D721Med (cell line): Measurements from ENCODE around the gene VANGL2.

Source experiments
- DNase-seq: peaks from one replicate; pipeline ENCODE4 v3.0.0; 2011; ENCODE audit warnings: low spot score; ENCODE audit not compliant: insufficient read length
- FAIRE-seq: peaks from 2 replicates; lab custom pipeline; 2011; peaks lifted over from hg19 to GRCh38; lab: Jason Lieb, UNC
- TF ChIP-seq, protein P1 (sequence below): IDR thresholded peaks from 2 replicates; pipeline ENCODE4 v1.5.1; 2012; ENCODE audit warnings: mild to moderate bottlenecking, control low read depth; ENCODE audit not compliant: insufficient read depth; ENCODE audit errors: missing control alignments

Gene VANGL2

DNA sequence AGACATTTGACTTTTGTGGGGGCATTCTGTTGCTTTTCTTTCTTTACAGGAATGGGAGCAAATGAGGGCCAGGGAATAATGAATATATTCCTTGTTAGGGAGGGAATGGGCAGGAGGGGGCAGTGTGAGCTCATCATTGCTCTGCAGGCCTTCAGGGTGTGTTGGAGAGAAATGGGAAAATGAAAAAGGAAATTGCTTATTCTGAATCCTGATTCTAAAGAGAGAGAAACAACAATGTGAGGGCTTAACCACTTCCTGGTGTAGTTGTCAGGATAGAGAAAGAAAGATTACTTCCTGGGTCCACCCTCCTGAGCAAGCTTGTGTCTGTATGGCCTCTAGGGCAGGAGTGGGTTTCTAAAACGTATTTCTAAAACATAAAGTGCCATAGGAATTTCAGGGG lies 28.3 kb downstream of the VANGL2 start:
- DNase-seq (no peak), FAIRE-seq (no peak)
- TF ChIP-seq, protein P1, sequence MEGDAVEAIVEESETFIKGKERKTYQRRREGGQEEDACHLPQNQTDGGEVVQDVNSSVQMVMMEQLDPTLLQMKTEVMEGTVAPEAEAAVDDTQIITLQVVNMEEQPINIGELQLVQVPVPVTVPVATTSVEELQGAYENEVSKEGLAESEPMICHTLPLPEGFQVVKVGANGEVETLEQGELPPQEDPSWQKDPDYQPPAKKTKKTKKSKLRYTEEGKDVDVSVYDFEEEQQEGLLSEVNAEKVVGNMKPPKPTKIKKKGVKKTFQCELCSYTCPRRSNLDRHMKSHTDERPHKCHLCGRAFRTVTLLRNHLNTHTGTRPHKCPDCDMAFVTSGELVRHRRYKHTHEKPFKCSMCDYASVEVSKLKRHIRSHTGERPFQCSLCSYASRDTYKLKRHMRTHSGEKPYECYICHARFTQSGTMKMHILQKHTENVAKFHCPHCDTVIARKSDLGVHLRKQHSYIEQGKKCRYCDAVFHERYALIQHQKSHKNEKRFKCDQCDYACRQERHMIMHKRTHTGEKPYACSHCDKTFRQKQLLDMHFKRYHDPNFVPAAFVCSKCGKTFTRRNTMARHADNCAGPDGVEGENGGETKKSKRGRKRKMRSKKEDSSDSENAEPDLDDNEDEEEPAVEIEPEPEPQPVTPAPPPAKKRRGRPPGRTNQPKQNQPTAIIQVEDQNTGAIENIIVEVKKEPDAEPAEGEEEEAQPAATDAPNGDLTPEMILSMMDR: peak; percentile 51

DNA sequence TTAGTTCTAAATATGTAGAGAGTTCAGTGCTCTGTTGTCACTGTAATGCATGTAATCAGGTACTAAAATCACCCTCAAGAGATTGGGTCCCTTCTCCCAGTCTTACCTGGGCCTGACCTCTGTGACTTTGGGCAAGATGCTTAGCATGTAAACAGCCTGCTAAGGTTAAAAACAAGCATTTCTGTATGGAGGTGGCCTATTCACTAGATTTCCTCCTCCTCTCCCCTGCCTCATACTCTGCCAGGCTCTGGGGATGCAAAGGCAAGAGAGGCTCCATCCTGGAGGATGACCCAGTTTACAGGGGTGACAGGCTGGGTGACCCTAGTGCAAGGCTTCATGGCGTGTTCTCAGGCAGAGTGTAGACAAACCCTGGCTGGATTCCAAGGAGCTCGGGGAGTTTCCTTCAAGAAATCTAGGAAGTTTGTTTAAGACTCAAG lies 28.8 kb downstream of the VANGL2 start:
- DNase-seq (no peak), FAIRE-seq (no peak)
- TF ChIP-seq, protein P1: no peak

DNA sequence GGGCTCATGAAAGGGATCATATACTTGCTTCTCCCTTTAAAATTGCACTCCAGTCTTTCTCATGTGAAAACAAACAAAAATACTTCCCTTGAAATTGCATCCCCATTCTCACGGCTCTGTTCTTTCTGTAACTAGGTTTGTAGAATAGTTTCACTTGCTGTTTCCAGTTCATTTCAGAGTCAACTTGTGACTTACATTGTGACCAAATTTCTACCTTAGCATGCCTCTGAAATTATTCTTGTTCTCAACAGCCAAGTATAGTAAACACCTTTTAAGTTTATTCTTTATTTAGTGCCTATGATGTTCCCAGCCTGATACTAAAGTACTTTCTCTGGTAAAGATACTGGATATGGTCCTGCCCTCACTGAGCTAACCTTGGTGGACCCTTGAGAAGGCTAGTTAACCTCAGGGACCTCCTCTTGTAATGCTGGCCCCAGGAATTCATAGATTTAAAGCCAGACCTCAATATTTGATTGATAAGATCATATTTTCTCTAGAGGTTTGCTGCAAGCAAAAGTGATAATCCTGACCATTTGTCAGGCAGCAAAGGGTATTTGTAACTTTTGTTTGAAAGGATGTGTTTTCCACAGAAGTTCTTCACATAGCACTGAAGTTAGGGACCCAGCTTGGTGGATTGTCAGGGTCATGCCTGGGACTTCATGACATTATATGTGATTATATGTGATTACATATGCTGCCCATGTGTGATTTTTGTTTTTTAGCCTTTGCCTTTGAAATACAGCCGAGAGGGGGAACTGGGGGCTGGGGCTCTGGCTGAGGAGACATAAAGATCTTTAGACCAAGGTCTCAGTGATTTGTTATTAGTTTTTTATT lies 29.6 kb downstream of the VANGL2 start:
- DNase-seq (no peak), FAIRE-seq (no peak)
- TF ChIP-seq, protein P1: no peak

DNA sequence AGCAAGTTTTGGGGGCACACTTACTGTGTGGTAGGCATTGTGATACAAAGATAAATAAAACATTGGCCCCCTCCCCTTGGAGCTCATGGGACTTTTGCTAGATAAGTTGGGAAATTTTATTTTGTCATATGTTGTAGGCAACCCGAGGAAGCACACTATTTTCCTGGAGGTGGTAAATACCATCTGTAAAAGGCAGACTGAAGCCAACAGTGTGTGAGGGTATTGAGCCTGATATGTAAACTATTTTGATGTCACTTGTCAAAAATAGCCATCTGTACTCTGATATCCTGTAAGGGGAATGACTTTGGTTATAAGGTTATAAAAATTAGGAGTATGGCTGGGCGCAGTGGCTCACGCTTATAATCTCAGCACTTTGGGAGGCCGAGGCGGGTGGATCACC lies 30.6 kb downstream of the VANGL2 start:
- TF ChIP-seq, protein P1: no peak
- FAIRE-seq (no peak), DNase-seq (no peak)

DNA sequence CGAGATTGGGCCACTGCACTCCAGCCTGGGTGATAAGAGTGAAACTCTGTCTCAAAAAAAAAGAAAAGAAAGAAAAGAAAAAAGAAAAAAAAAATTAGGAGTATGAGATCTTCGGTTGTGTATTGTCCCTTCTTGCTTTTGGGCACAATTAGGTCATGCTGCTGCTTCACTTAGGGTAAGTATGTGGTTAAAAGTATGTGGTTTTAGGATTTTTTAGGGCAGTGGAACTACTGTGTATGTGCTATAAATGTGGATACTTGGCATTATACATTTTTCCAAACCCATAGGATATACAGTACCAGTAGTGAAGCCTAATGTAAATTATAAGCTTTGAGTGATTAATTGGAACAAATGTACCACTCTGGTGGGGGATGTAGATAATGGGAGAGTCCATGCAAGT lies 31.2 kb downstream of the VANGL2 start:
- FAIRE-seq: no peak
- TF ChIP-seq, protein P1: no peak
- no peak for DNase-seq

DNA sequence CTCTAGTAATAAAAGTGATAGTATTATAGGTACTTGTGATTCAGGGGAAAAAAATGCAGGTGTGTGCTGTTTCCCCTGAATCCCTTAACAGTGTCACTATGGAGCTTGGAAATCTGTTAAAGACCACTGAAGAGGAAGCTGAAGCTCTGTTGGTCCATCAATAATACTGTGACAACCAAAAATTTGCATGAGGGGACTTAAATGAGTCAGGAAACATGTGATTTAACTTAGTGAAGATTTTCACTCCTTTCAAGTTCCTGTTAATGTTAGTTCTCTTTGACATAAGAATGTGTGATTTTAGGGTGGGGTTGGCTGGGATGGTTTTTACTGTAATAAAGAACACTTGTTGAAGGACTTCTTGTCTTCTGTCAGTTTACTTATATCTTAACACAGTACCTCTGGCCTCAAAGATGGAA lies 32.0 kb downstream of the VANGL2 start:
- FAIRE-seq (no peak), DNase-seq (no peak)
- TF ChIP-seq, protein P1: no peak

DNA sequence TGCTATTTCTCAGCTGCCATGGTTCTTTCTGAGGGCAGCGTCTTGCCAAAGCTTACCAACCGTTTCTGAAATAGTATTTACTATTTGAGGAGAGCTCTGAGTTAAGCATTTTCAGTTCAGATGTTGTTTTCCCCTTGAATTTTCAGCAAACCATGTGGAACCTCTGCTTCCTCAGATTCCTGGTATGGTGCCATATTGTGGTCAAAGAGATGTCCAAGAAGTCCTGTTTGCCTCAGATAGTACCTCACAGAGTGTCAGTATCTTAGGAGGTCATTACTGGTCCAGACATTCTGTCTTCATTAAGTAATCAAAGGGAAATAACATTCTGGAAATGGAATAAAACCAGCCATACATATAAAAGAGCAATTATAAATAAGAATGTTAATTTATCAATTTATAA lies 36.6 kb downstream of the VANGL2 start:
- TF ChIP-seq, protein P1: no peak
- FAIRE-seq (no peak), DNase-seq (no peak)
